AG08396 (cell line): ENCODE results near the gene KRTAP5-7.
"Not testable (repeated sequence)": the region's sequence is repeated elsewhere in the genome, so short reads cannot be mapped to it uniquely, and the experiment has no call there.

ENCODE experiments used
- DNase-seq: peaks from one replicate; pipeline ENCODE4 v3.0.0; 2012; ENCODE audit warnings: low spot score, mixed read lengths

The KRTAP5-7 gene, protein sequence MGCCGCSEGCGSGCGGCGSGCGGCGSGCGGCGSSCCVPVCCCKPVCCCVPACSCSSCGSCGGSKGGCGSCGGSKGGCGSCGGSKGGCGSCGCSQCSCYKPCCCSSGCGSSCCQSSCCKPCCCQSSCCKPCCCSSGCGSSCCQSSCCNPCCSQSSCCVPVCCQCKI

DNA sequence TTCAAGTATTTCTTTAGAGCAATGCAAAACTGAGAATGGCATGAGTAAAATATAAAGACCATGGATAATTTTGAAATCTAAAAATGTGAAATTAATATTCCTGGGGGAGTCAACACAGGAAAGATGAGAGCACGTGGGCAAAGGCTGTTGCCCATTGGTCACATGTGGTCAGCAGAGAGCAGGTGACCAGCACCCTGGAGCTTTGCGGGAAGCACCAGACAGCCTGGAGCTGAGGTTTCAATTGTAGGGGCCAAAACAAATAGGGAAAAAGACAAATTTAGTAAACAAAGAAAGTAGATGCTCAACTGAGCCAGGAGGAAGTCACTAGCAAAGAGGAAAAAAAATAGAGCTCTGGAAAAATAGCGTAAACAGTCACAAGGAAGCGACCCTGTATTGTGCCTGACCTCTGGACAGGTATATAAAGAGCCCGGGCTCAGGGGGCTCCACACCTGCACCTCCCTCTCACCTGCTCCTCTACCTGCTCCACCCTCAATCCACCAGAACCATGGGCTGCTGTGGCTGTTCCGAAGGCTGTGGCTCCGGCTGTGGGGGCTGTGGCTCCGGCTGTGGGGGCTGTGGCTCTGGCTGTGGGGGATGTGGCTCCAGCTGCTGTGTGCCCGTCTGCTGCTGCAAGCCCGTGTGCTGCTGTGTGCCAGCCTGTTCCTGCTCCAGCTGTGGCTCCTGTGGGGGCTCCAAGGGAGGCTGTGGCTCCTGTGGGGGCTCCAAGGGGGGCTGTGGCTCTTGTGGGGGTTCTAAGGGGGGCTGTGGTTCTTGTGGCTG, at the start of gene KRTAP5-7:
TSS of gene KRTAP5-7 (plus strand) at position 472 of the 780 bp plus-strand sequence. CDS start at position 506, 34 bp downstream.
- not testable (repeated sequence) for DNase-seq

DNA sequence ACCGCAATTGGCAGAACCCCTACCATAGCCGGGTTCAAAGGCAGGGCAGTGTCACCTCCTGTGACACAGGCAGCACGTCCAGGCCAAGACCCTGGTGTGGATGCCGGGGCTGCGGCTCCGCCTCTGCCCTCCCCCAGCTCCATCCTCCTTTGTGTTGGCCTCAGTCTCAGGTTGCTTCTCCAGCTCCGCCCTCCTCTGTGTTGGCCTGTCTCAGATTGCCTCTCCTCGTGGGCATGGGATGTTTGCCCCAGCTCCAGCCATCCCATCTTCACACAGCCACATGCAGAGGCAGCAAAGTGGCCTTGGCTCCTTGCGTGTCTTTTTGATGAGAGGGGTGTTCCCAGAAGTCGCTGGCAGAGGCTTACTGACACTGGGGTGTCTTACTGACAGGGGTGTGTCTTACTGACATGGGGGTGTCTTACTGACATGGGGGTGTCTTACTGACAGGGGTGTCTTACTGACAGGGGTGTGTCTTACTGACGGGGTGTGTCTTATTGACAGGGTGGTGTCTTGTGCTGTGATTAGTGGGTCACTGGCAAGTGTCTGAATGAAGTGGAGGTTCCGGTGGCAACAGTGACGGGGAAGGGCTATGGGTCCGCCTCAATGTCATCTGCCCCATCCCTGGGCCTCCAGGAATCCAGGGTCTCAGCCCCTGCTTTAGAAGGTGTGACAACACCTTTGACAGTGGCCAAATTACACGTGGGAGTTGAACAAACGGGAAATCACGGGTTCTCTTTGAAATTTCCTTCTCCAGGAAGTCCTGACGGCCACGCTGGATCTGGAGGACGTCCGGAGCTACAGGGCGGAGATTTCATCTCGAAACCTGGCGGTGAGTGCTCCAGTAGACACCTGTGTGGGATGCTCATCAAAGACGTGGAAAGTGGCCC, 49.2 kb upstream of the KRTAP5-7 start:
- no peak for DNase-seq

DNA sequence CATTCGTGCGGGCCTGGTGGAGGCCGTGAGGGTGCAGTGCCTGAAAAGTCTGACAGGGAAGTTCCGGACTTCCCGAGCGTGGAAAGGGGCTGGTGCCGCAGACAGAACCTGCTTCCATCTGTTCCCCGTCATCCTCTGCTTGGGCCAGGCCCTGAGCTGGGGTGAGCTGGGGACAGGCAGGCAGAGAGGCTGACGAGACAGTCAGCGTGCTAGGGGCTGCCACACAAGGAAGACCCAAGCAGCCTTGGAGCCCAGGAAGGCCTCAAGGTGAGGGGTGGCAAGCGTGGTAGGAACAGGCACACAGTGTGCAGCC, 48.6 kb upstream of the KRTAP5-7 start:
- no peak for DNase-seq

DNA sequence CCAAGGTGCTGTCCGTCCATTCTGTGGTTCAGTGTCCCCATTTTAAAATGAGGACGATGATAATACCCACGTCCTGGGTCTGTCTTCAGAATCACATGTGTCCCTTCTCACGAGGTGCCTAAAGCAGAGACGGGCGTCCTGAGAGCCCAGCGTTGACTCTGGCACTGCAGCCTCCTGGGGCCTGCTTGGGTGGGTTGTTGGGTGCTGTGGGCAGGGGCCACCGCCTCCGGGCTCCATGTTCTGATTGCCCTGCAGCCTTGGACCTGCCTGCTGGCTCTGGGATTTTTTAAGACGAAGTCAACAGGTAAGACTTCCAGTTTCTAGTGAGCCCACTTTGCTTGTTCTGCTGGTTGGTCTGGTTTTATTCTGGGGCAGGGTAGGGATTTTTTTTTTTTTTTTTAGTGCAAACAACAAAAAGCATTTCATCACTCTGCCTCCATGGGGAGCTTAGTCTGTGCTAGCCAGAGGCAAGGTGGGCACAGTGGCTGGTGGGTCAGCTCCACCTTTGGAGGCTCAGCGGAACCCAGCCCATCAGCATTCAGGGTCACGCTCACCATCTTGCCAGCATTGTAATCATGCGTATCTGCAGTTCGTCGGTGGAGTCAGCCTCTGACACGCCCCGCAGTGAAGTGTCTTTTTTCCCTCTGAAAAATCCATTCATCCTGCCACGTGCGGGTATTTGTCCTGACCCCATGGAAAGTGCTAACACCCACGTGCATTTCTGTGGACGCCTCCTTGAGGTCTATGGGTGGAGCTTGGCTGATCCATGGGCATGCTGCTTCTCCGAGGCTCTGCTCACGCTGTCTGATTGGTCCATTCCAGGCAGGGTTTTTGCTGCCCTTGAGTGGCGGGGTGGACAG, 45.7 kb upstream of the KRTAP5-7 start:
- DNase-seq = no peak

DNA sequence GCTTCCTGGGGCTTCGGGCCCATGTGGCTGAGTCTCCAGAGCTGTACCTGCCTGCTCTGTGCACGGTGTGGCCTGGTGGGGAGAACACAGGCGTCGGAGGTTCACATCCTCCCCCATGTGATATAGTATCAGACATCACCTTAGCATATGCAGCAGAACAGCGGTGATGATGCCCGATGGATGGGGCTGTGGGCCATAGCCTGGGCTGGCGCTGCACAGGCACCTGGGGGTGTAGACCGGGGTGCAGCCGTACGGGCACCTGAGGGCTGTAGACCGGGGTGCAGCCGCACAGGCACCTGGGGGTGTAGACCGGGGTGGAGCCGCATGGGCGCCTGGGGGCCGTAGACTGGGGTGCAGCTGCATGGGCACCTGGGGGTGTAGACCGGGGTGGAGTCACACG, 44.9 kb upstream of the KRTAP5-7 start:
- no peak for DNase-seq

DNA sequence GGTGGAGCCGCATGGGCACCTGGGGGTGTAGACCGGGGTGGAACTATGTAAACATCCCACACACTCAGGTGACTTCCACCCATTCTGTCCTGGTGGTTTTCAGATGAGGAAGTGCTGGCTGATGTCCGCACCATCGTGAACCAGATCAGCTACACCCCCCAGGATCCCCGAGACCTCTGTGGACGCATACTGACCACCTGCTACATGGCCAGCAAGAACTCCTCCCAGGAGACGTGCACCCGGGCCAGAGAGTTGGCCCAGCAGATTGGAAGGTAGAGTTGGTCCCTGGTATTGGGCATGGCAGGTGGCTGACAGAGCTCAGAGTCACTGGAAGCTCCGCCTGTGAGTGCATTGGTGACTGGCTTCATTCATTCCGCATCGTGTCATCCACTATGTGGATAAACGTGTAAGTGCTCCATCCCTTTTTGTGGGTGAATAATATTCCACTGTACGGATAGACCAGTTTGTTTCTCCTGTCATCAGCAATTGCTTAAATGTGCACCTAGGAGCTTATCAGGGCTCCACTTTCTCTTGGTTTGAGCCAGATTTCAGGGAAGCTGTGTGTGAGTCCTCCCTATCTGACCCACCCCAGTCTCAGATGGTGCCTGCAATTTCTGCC, 44.2 kb upstream of the KRTAP5-7 start:
- no peak for DNase-seq

DNA sequence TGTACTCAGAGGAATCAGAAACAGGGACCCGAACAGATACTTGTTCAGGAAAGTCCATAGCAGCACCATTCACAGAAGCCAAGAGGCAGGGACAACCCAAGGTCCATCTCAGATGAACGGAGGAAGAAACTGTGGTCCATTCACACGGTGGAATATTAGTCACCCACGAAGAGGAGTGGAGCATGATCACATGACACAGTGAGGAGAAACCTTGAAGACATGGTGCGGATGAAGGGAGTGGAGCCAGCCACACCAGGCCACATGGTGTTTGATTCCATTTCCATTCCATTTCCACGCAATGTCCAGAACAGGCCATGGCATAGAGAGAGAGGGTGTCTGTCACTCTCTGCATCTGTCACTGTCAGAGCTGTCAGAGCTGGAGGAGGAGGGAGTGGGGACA, 43.4 kb upstream of the KRTAP5-7 start:
- no peak for DNase-seq

DNA sequence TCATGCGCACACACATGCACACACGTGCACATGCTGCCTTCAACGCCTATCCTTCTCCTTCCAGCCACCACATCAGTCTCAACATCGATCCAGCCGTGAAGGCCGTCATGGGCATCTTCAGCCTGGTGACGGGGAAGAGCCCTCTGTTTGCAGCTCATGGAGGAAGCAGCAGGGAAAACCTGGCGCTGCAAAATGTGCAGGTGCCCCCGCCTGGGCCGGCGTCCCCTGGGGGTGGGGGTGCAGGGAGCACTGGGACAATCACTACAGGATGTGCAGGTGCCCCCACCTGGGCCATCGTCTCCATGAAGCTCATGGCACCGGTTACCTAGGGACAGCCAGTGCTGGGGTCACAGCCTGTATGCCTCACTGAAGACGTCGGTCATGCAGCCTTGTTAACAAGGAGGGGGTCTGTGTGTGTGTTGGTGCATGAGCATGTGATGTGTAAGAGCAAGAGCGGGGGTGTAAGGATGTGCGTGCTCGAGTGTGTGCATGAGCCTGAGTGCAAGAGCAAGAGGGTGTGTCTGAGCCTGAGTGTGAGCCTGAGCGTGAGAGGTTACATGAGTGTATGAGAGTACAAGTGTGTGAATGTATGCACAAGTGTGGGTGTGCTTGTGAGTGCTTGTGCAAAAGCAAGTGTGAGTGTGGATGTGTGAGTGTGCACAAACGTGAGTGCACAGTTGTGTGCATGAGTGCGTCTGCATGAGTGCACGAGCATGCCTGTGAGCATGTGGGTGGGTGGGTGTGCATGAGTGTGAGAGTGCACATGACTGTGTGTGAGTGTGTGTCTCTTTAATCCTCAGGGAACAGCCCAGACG, 42.6 kb upstream of the KRTAP5-7 start:
- DNase-seq = no peak

DNA sequence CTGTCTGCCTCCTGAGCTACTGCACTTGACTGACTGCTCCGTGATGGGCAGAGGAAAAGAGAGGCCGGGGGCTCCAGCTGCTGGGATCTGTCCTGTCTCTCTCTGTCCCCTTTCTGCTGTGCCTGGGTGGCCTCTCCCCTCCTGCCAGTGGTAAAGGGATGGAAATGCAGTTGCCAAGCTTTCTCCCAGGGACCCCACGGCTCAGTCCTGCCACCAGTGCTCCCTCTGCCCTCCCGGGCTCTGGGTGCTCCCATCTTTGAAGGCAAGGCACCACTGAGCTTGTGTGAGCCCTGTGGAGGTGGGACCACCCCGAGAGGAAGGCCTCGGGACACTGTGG, 42.0 kb upstream of the KRTAP5-7 start:
- DNase-seq = no peak

DNA sequence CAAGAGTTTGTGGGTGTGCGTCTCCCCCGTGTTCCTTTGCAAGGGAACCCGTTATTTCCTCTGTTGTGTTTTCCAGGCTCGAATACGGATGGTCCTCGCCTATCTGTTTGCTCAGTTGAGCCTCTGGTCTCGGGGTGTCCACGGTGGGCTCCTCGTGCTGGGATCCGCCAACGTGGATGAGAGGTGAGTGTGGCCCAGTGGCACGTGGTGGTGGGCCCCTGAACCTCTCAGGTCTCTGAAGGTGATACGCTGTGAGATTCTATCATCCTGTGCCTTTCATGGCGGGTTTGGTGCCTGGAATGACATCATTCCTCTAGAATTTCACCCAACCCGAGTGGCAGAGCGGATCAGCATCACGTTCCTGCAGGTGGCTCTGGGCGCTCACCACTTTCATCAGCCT, 41.6 kb upstream of the KRTAP5-7 start:
- DNase-seq = no peak

DNA sequence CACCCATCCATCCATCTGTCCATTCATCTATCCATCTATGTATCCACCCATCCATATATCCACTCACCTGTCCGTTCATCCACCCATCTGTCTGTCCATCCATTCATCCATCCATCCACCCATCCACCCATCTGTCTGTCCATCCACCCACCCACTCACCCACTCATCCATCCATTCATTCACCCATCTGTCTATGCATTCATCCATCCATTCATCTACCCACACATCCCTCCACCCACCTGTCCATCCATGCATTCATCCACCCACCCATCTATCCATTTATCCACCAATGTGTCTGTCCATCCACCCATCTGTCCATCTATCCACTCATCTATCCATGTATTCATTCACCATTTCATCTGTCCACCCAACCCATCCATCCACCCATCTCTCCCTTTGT, 40.7 kb upstream of the KRTAP5-7 start:
- no peak for DNase-seq

DNA sequence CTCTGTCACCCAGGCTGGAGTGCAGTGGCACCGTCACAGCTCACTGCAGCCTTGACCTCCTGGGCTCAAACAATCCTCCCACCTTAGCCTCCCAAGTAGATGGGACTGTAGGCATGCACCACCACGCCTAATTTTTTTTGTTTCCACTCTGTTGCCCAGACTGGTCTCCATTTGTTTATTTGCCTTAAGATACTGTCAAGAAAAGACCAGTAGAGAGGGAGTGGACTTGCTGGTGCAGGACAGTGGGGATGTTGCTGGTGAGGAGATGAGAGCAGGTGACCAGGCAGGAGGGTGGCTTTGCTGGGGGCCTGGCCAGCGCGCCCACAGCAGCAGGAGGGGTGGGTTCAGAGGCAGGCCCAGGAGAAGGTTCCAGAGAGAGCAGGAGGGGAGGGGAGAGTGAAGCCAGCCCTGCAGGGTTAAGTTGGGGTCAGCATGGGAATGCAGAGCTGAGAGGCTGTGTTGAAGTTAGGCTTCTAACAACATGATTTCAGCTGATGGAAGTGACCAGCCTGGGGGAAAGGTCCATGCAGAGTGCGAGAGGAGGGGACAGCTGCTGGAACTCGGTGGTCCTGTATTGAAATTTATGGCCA, 38.3 kb upstream of the KRTAP5-7 start:
- no peak for DNase-seq

DNA sequence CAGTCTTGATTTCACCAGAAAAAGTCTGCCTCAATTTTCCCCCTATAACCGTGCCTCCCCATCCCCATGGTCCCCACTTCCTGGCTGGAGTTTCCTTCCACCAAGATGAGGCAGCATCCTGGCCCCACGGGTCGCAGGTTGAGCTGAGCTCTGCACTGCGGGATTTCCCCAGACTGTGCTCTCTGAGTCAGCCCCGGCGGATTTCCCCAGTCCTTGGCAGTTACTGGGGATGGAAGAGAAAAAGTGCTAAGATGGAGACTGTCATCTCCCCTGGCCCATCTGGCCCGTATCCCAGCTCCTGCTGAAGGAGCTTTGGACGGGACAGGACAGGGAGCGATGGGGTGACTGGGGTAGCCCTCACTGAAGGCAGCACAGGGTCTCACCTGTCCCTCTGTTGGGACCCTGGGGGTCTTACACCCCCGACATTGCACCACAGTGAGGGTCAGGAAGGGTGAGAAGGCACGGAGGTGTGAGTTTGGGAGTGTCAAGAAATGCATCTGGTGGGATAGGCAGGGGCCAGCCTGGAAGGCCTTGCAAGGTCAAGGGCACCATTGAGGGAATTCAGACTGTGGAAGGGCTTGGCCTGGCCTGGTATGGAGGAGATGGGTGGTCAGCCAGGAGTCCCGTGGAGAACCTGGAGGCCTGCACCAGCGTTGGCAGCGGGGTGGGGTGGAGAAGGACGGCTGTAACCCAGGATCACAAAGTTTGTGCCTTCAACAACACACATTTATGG, 37.6 kb upstream of the KRTAP5-7 start:
- DNase-seq = no peak

DNA sequence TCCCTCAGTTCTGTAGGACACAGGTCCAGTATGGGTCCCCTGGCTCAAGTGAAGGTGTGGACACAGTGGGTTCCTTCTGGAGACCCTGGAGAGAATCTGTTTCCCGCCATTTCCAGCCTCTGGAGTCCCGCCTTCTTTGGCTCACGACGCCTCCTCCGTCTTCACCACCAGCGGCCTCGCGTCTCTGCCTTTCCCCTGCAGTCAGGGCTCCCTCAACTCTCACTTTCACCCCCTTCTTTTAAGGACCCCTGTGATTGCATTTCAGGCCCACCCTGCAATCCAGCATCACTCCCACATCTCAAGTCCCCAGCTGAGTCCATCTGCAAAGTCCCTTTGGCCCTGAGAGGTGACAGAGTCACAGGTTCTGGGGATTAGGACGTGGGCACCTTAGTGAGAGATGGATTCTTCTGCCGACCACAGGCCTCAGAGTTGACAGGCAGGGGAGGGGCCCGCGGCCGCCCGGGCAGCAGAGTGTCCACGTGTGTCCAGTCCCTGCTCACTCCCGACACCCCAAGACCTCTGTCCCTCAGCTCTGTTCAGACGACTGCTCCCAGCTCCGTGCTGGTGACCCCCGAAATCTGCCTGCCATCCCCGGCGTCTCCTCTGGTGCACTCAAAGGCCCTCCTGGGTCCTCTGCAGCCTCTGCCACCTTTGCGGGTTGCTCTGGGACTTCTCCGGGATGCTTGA, 36.9 kb upstream of the KRTAP5-7 start:
- DNase-seq = no peak

DNA sequence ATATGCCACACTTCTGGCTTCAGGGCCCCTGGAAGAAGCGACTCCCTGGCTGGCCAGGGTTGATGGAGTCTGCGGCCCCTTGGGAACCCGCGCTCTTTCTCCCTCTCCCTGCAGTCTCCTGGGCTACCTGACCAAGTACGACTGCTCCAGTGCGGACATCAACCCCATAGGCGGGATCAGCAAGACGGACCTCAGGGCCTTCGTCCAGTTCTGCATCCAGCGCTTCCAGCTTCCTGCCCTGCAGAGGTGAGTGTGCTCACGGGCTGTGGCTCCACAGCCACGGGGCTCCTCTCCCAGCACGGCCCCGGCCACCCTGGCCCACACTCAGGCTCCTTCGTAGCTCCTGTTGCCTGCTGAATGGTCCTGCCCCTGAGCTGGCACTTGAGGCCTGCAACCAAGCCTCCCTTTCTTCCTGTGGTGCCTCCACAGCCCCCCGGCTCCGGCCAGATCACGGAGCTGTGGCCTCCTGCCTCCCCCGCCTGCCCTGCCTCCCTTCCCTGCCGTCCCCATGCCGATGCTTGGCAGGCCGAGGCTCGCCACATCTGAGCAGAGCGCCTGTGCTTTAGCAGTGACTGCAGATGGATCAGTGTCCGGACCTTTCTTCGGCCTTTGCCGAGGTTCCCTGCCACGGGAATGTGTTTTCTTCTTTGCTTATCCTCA, 36.2 kb upstream of the KRTAP5-7 start:
- DNase-seq = no peak

DNA sequence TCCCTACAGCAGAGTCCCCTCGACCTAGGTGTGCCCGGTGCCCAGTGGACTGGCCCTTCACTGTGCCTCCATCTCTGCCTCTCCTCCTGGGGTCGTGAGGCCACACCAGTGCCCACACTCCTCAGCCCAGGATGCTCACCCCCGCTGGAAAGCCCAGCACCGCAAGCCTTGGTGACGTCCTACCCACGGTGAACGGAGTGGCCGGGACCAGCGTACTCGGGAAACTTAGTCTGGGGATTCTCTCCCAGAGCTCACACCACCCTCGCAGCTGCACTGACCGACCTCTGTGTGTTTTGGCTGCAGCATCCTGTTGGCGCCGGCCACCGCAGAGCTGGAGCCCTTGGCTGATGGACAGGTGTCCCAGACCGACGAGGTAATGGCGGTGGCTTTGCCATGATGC, 35.5 kb upstream of the KRTAP5-7 start:
- DNase-seq = no peak

DNA sequence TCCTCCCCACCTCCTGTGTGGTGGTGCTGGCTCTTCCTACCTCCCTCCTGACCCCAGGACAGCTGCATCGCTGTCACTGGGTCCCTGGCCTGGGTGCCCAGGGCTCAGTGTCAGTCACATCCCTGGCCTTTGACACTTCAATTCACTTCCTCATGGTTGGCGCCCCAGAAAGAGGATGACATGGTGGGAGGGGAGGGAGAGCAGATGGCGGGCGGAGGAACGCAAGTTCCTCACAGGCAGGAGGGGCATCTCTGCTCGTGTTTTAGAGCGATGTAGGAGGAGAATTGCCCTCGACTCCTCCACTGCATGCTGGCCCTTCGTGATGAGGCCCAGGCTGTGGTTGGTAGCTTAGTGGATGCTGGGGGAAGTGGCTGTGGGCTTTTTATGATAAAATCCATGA, 35.1 kb upstream of the KRTAP5-7 start:
- DNase-seq = no peak
